H1 (cell line): Measurements from ENCODE around the gene CYP1A2. TPM values are rescaled to one million over a fixed set of nuclear protein-coding genes. Genes with fewer than 3 reads are reported as not detected.

ENCODE experiments used
- CTCF ChIA-PET: fragments of 300-600 bp; sonication (Branson Sonifier 250); formaldehyde crosslinking; loops from one replicate; lab custom pipeline; 2021; ENCODE audit not compliant: partially characterized antibody; lab: Charles Lee
- POLR2A ChIA-PET: fragments of 300-600 bp; sonication (Branson Sonifier 250); formaldehyde crosslinking; loops from one replicate; lab custom pipeline; 2021; ENCODE audit warnings: inconsistent platforms; ENCODE audit not compliant: partially characterized antibody; lab: Charles Lee
- DNase-seq, 2 experiments: peaks; one replicate each; pipeline versions ENCODE4 v3.0.0 to v3.0.0-alpha.2; 2010 to 2022; ENCODE audit warnings: low spot score in 2 of 2, low read depth in 1 of 2, mixed read lengths in 1 of 2
- FAIRE-seq: peaks from 2 replicates; lab custom pipeline; 2011; peaks lifted over from hg19 to GRCh38; lab: Jason Lieb, UNC
- H2AFZ ChIP-seq: 2 replicates; pipeline ENCODE4 v1.8.1; 2012; ENCODE audit warnings: low read length, inconsistent platforms
- H2AK5ac ChIP-seq: 2 replicates; pipeline ENCODE4 v1.6.1; 2013; ENCODE audit warnings: low read depth, low read length
- H2BK120ac ChIP-seq: replicated peaks from 2 replicates; pipeline ENCODE3; 2013; ENCODE audit warnings: low read depth, low read length, inconsistent platforms
- H2BK12ac ChIP-seq: 2 replicates; pipeline ENCODE4 v1.6.1; 2013; ENCODE audit warnings: low read depth, low read length
- H2BK15ac ChIP-seq: 2 replicates; pipeline ENCODE4 v1.6.1; 2013; ENCODE audit warnings: low read length
- H2BK20ac ChIP-seq: 2 replicates; pipeline ENCODE4 v1.6.1; 2013; ENCODE audit warnings: low read length
- H2BK5ac ChIP-seq: 2 replicates; pipeline ENCODE4 v1.6.1; 2013; ENCODE audit warnings: low read depth, low read length
- H3K14ac ChIP-seq: 2 replicates; pipeline ENCODE4 v1.6.1; 2013; ENCODE audit warnings: inconsistent platforms; ENCODE audit not compliant: insufficient read length
- H3K18ac ChIP-seq: 2 replicates; pipeline ENCODE4 v1.6.1; 2013; ENCODE audit warnings: low read length; ENCODE audit errors: extremely low read depth
- H3K23ac ChIP-seq: 2 replicates; pipeline ENCODE4 v1.6.1; 2013; ENCODE audit warnings: inconsistent platforms; ENCODE audit not compliant: insufficient read length
- H3K23me2 ChIP-seq: 2 replicates; pipeline ENCODE4 v1.6.1; 2013; ENCODE audit warnings: low read depth, low read length
- H3K27ac ChIP-seq: 2 replicates; pipeline ENCODE4 v1.6.1; 2011; ENCODE audit warnings: low read depth, low read length, inconsistent platforms
- H3K27me3 ChIP-seq, 4 experiments: replicated peaks in 1 of 4; 1 replicate in 1 of 4; 2 replicates in 3 of 4; pipeline versions ENCODE4 v1.6.1 to v1.8.1; 2011 to 2013; ENCODE audit warnings: low read length in 3 of 4, mild to moderate bottlenecking in 3 of 4, inconsistent platforms in 2 of 4, mixed read lengths in 2 of 4, moderate library complexity in 1 of 4; ENCODE audit not compliant: control insufficient read depth in 3 of 4, insufficient read depth in 3 of 4; ENCODE audit errors: extremely low read depth in 1 of 4
- H3K36me3 ChIP-seq, 4 experiments: 2 replicates each; pipeline versions ENCODE4 v1.6.1 to v1.8.1; 2011 to 2013; ENCODE audit warnings: mild to moderate bottlenecking in 4 of 4, low read length in 3 of 4, moderate library complexity in 2 of 4, control low read depth in 1 of 4, inconsistent platforms in 1 of 4; ENCODE audit not compliant: insufficient read depth in 4 of 4, control insufficient read depth in 2 of 4
- H3K4ac ChIP-seq: replicated peaks from 2 replicates; pipeline ENCODE3; 2013; ENCODE audit warnings: low read length, low read depth, mixed read lengths, inconsistent platforms; ENCODE audit not compliant: insufficient read length
- H3K4me1 ChIP-seq, 4 experiments: replicated peaks in 1 of 4; 1 replicate in 1 of 4; 2 replicates in 3 of 4; pipeline versions ENCODE4 v1.6.1 to v1.8.1; 2011 to 2013; ENCODE audit warnings: low read length in 3 of 4, inconsistent platforms in 2 of 4, mixed read lengths in 1 of 4; ENCODE audit not compliant: insufficient read depth in 4 of 4, control insufficient read depth in 3 of 4
- H3K4me2 ChIP-seq, 2 experiments: 2 replicates each; pipeline versions ENCODE4 v1.6.1 to v1.8.1; 2011 to 2013; ENCODE audit warnings: low read depth in 2 of 2, low read length in 2 of 2, control low read depth in 1 of 2, inconsistent platforms in 1 of 2, mild to moderate bottlenecking in 1 of 2; ENCODE audit not compliant: insufficient read depth in 1 of 2
- H3K4me3 ChIP-seq, 4 experiments: fragments of 200-600, 300-600 bp in 1 of 4; sonication (generic), shearing (Covaris generic), sonication (Bioruptor Twin) in 1 of 4; 2 replicates each; pipeline versions ENCODE4 v1.5.1 to v1.8.1; 2011 to 2016; ENCODE audit warnings: low read length in 4 of 4, low read depth in 3 of 4, control low read depth in 2 of 4, inconsistent platforms in 2 of 4, mild to moderate bottlenecking in 2 of 4, mixed read lengths in 1 of 4, moderate library complexity in 1 of 4; ENCODE audit not compliant: insufficient read depth in 2 of 4; ENCODE audit errors: extremely low read depth in 1 of 4
- H3K56ac ChIP-seq: replicated peaks from 2 replicates; pipeline ENCODE3; 2013; ENCODE audit warnings: low read depth, mild to moderate bottlenecking, mixed read lengths, low read length, inconsistent platforms; ENCODE audit not compliant: insufficient read length
- H3K79me1 ChIP-seq: 2 replicates; pipeline ENCODE4 v1.6.1; 2013; ENCODE audit warnings: low read depth, low read length, control low read depth
- H3K79me2 ChIP-seq, 2 experiments: 2 replicates each; pipeline versions ENCODE4 v1.6.1 to v1.8.1; 2012 to 2013; ENCODE audit warnings: low read length in 2 of 2, mild to moderate bottlenecking in 2 of 2, inconsistent platforms in 1 of 2; ENCODE audit not compliant: insufficient read depth in 2 of 2, control insufficient read depth in 1 of 2
- H3K9ac ChIP-seq, 4 experiments: replicated peaks in 1 of 4; 1 replicate in 1 of 4; 2 replicates in 3 of 4; pipeline versions ENCODE4 v1.6.1 to v1.8.1; 2011 to 2013; ENCODE audit warnings: low read depth in 3 of 4, low read length in 3 of 4, control low read depth in 2 of 4, mild to moderate bottlenecking in 2 of 4, moderate library complexity in 2 of 4, inconsistent platforms in 1 of 4; ENCODE audit errors: extremely low read depth in 1 of 4
- H3K9me3 ChIP-seq, 2 experiments: 2 replicates each; pipeline versions ENCODE4 v1.6.1 to v1.8.1; 2012 to 2013; ENCODE audit warnings: mild to moderate bottlenecking in 2 of 2, moderate library complexity in 2 of 2, control low read depth in 1 of 2, inconsistent platforms in 1 of 2, low read depth in 1 of 2, low read length in 1 of 2, mixed read lengths in 1 of 2; ENCODE audit not compliant: insufficient read depth in 2 of 2
- H4K20me1 ChIP-seq, 2 experiments: replicated peaks in 1 of 2; 2 replicates each; pipeline versions ENCODE3 to v1.8.1; 2011 to 2013; ENCODE audit warnings: inconsistent platforms in 2 of 2, low read length in 2 of 2, mild to moderate bottlenecking in 1 of 2; ENCODE audit not compliant: insufficient read depth in 2 of 2, control insufficient read depth in 1 of 2
- H4K5ac ChIP-seq: 2 replicates; pipeline ENCODE4 v1.6.1; 2013; ENCODE audit warnings: low read length, low read depth, mixed read lengths, inconsistent platforms; ENCODE audit not compliant: insufficient read length
- H4K8ac ChIP-seq: 2 replicates; pipeline ENCODE4 v1.8.0; 2013; ENCODE audit warnings: mild to moderate bottlenecking, moderate library complexity, low read length, inconsistent platforms; ENCODE audit not compliant: insufficient read depth; ENCODE audit errors: extremely low read depth
- H4K91ac ChIP-seq: replicated peaks from 2 replicates; pipeline ENCODE3; 2013; ENCODE audit warnings: low read length, mixed read lengths, inconsistent platforms; ENCODE audit not compliant: insufficient read length
- CHD2 ChIP-seq: IDR thresholded peaks from 2 replicates; pipeline ENCODE4 v1.6.1; 2012; ENCODE audit warnings: low read length, improper control_type of control experiment
- GABPA ChIP-seq: IDR thresholded peaks from 2 replicates; pipeline ENCODE4 v1.6.1; 2011; ENCODE audit warnings: mild to moderate bottlenecking, low read length, moderate library complexity, borderline replicate concordance; ENCODE audit not compliant: insufficient read depth
- KDM5A ChIP-seq: fragments of 200-600 bp; IDR thresholded peaks from 2 replicates; pipeline ENCODE4 v1.7.1; 2012; ENCODE audit warnings: mild to moderate bottlenecking, low read length, inconsistent platforms, mixed read lengths
- NANOG ChIP-seq: IDR thresholded peaks from 2 replicates; pipeline ENCODE4 v1.6.1; 2011; ENCODE audit warnings: low read length, low read depth, mild to moderate bottlenecking, inconsistent platforms; ENCODE audit not compliant: insufficient read depth, poor library complexity, severe bottlenecking
- WGBS, 2 experiments: shearing (Covaris generic) in 1 of 2; methylation state at CpG; one replicate each; pipeline versions ENCODE4 v1.1.6 to v1.1.7; 2013 to 2015; ENCODE audit warnings: low lambda C conversion rate in 2 of 2, mixed read lengths in 2 of 2, inconsistent platforms in 1 of 2, low coverage in 1 of 2, missing lambda C conversion rate in 1 of 2; ENCODE audit not compliant: insufficient replicate concordance in 2 of 2, insufficient coverage in 1 of 2, insufficient read length in 1 of 2; ENCODE audit errors: extremely low coverage in 1 of 2, missing lambda C conversion rate in 1 of 2; 5-methylcytosine and 5-hydroxymethylcytosine counted together
- polyA plus RNA-seq, 7 experiments: library from polyadenylated mRNA; depleted of rRNA in 3 of 7; stranded (reverse) in 5 of 7; unstranded in 2 of 7; fragments of >200 nt in 5 of 7; fragments of 200-250 nt in 2 of 7; gene quantifications; 1 replicate in 5 of 7; 2 replicates in 1 of 7; 4 replicates in 1 of 7; pipeline versions ENCODE4 v1.2.1 to v1.2.3, GENCODE V29; 2011 to 2013; ENCODE audit warnings: missing spikeins in 2 of 7, mixed read lengths in 2 of 7
- total RNA-seq: library from RNA; stranded (reverse); fragmentation: NEBNext Ultra II Directional; extraction: Animal tissue kit (Norgen Biotek cat#: 25700); gene quantifications from 2 replicates; pipeline ENCODE4 v1.2.1, GENCODE V29; 2021
- TF ChIP-seq, protein P1 (sequence below): IDR thresholded peaks from 2 replicates; pipeline ENCODE4 v1.6.1; 2012; ENCODE audit warnings: inconsistent platforms
- TF ChIP-seq, protein P2 (sequence below): IDR thresholded peaks from 2 replicates; pipeline ENCODE4 v1.6.1; 2011; ENCODE audit warnings: low read depth, mild to moderate bottlenecking, low read length; ENCODE audit not compliant: insufficient read depth

Gene CYP1A2
- total and polyA plus RNA-seq, 2 of the 8 experiments (the other 6 are each of a cell fraction or from before 2014, with no cell fraction given), result not detected

DNA sequence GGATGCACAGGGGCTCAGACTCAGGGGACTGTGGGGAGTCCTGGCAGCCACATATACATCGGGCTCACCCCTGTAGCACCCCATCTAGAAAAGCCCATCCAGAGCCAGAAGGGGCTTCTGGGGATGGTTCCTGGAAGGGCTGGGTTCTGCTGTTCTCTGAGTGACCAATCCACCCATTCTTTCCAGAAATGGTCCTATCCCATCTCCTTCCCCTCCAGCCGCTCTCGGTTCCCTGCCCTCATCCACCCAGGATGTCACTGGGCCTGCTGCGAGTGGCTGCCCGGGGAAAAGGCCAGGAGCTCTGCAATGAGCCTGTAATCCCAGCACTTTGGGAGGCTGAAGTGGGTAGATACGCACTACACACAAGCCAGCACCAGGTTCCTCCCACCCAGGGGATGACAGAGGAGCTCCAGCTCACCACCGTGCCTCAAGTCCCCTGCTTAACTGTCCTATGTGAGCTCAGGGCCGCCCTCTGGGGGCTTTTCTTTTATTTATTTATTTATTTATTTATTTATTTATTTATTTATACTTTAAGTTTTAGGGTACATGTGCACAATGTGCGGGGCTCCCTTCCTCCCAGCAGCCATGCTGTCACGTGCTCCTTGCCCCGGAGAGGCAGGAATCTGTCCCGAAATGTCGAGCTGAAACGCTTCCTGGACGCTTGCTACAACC is 19.6 kb downstream of the CYP1A2 start:
- Histone ChIP-seq H4K20me1 (peaks cover 0 to 2% of the 10 kb centered on the region in 2 experiments), H3K9me3 (no peaks in the 10 kb centered on the region), H3K79me1 (no peaks in the 10 kb centered on the region), H3K56ac (no peak overlapping the region), H3K4ac (no peak overlapping the region), H2AK5ac (no peak overlapping the region), H2BK15ac (no peak overlapping the region), H3K27ac (no peak overlapping the region), H2BK12ac (no peak overlapping the region), H4K91ac (no peak overlapping the region), H4K5ac (no peak overlapping the region), H2BK5ac (no peak overlapping the region), H3K14ac (no peak overlapping the region), H3K9ac (no peak overlapping the region), H3K79me2 (no peaks in the 10 kb centered on the region), H3K27me3 (no peaks in the 10 kb centered on the region), H3K4me1 (peaks cover 0 to 9% (median 0%) of the 10 kb centered on the region in 4 experiments; a peak in 4 of 7 replicates), H2BK120ac (no peak overlapping the region), H2BK20ac (0 out of 2 replicates have a peak overlapping the region, but pooled peaks have one; percentile 24), H3K36me3 (no peaks in the 10 kb centered on the region), H3K18ac (peak overlapping the region; percentile 19; the same call in 1 of the 2 replicates), H3K23ac (no peak overlapping the region), H3K23me2 (no peaks in the 10 kb centered on the region), H3K4me3 (peak overlapping the region in 1 of 4 experiments; percentile 40; a peak in 1 of 8 replicates), H3K4me2 (peak overlapping the region in 1 of 2 experiments; percentile 58; a peak in 3 of 4 replicates), H4K8ac (no peak overlapping the region), H2AFZ (peak overlapping the region; percentile 87; the same call in 1 of the 2 replicates)
- ChIA-PET POLR2A (interaction anchor here (0.8 to 6.0 kb wide), 13 partner anchors 8 to 146 kb away, joined by 3 to 82 read pairs (median 4); no protein-coding TSS in a partner anchor), CTCF (interaction anchor here (0.7 to 53.7 kb wide), 45 partner anchors 9 to 448 kb away, joined by 3 to 1439 read pairs (median 5); partner anchors contain the start of genes CLK3, CPLX3, CSK and CYP11A1)
- DNase-seq, result no peak
- FAIRE-seq, result no peak
- 67% methylated on average over 15 of the region's 15 CpGs; no CpG with 5 or more reads in 1 of the 2 experiments for WGBS, 2 experiments
- TF ChIP-seq GABPA (no peak), CHD2 (no peak), KDM5A (no peak), NANOG (no peak)
- TF ChIP-seq, protein P1, sequence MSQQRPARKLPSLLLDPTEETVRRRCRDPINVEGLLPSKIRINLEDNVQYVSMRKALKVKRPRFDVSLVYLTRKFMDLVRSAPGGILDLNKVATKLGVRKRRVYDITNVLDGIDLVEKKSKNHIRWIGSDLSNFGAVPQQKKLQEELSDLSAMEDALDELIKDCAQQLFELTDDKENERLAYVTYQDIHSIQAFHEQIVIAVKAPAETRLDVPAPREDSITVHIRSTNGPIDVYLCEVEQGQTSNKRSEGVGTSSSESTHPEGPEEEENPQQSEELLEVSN, result no peak
- TF ChIP-seq, protein P2, sequence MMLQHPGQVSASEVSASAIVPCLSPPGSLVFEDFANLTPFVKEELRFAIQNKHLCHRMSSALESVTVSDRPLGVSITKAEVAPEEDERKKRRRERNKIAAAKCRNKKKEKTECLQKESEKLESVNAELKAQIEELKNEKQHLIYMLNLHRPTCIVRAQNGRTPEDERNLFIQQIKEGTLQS, result no peak
